ENCODE results near the gene AP1G2. TPM values are rescaled to one million over a fixed set of nuclear protein-coding genes. Genes with fewer than 3 reads are reported as not detected.

The AP1G2 gene
- total RNA-seq, 1 donor from 2014 or later = 373 TPM

GRCh38 chr14:23603103-23603502 lies 35.5 kb upstream of the AP1G2 start:
- intact Hi-C loops (cut with micrococcal nuclease) = no loop called here
- ChIA-PET CTCF (no interaction called here), POLR2A (no interaction called here)
- Mint-ChIP-seq H3K4me3 (no peak overlapping the region), H3K36me3 (ENCODE audit: low read depth) (no peaks in the 10 kb centered on the region), H3K9me3 (peaks cover 3% of the 10 kb centered on the region), H3K4me1 (no peaks in the 10 kb centered on the region), H3K27me3 (peaks cover 9% of the 10 kb centered on the region), H3K27ac (no peak overlapping the region)
- DNase-seq (no peak), ATAC-seq (ENCODE audit: low read depth) (no peak)
- no peak for TF ChIP-seq CTCF (IDR thresholded peaks at IDR 0.05)

GRCh38 chr14:23602181-23603095 lies 34.8 kb upstream of the AP1G2 start:
- TF ChIP-seq CTCF (IDR thresholded peaks at IDR 0.05) = no peak
- POLR2A ChIA-PET = no interaction called here
- no peaks in the 10 kb centered on the region for H3K4me1 Mint-ChIP-seq
- H3K4me3 Mint-ChIP-seq = no peak overlapping the region
- DNase-seq (no peak), ATAC-seq (ENCODE audit: low read depth) (no peak)
- peaks cover 3% of the 10 kb centered on the region for H3K9me3 Mint-ChIP-seq
- no peak overlapping the region for H3K27ac Mint-ChIP-seq
- H3K36me3 Mint-ChIP-seq (ENCODE audit: low read depth) = no peaks in the 10 kb centered on the region
- H3K27me3 Mint-ChIP-seq = peaks cover 9% of the 10 kb centered on the region
- CTCF ChIA-PET = no interaction called here
- intact Hi-C loops (cut with micrococcal nuclease) = no loop called here

GRCh38 chr14:23601845-23602180 lies 34.2 kb upstream of the AP1G2 start:
- peaks cover 3% of the 10 kb centered on the region for H3K9me3 Mint-ChIP-seq
- no peak for ATAC-seq (ENCODE audit: low read depth)

GRCh38 chr14:23601424-23601823 lies 33.8 kb upstream of the AP1G2 start:
- no peaks in the 10 kb centered on the region for H3K36me3 Mint-ChIP-seq (ENCODE audit: low read depth)
- peaks cover 14% of the 10 kb centered on the region for H3K27me3 Mint-ChIP-seq
- intact Hi-C loops (cut with micrococcal nuclease) = no loop called here
- peaks cover 3% of the 10 kb centered on the region for H3K9me3 Mint-ChIP-seq
- POLR2A ChIA-PET = no interaction called here
- no peak overlapping the region for H3K4me3 Mint-ChIP-seq
- H3K4me1 Mint-ChIP-seq = no peaks in the 10 kb centered on the region
- no peak for DNase-seq
- no peak for TF ChIP-seq CTCF (IDR thresholded peaks at IDR 0.05)
- H3K27ac Mint-ChIP-seq = no peak overlapping the region
- CTCF ChIA-PET = interaction anchor here (0.9 kb wide), 1 partner anchor 31 kb away, joined by 4 read pairs; no protein-coding TSS in a partner anchor
- no peak for ATAC-seq (ENCODE audit: low read depth)

More at GRCh38 chr14:23601845-23602180, 34.2 kb upstream of the AP1G2 start:
- Mint-ChIP-seq H3K4me1 (no peaks in the 10 kb centered on the region), H3K27ac (no peak overlapping the region), H3K27me3 (peaks cover 13% of the 10 kb centered on the region), H3K36me3 (ENCODE audit: low read depth) (no peaks in the 10 kb centered on the region), H3K4me3 (no peak overlapping the region)
- ChIA-PET CTCF (no interaction called here), POLR2A (no interaction called here)
- intact Hi-C loops (cut with micrococcal nuclease) = no loop called here
- no peak for DNase-seq
- no peak for TF ChIP-seq CTCF (IDR thresholded peaks at IDR 0.05)

- Mint-ChIP-seq H3K27me3 (peaks cover 13% of the 10 kb centered on the region), H3K9me3 (peaks cover 3% of the 10 kb centered on the region), H3K36me3 (ENCODE audit: low read depth) (no peaks in the 10 kb centered on the region), H3K4me1 (no peaks in the 10 kb centered on the region), H3K4me3 (no peak overlapping the region), H3K27ac (no peak overlapping the region)
- DNase-seq = no peak
- POLR2A ChIA-PET = no interaction called here
- no peak for ATAC-seq (ENCODE audit: low read depth)
- intact Hi-C loops (cut with micrococcal nuclease) = no loop called here
- no peak for TF ChIP-seq CTCF (IDR thresholded peaks at IDR 0.05)
- CTCF ChIA-PET = interaction anchor here (0.9 kb wide), 1 partner anchor 32 kb away, joined by 4 read pairs; no protein-coding TSS in a partner anchor
Measured at GRCh38 chr14:23600806-23601205, 33.2 kb upstream of the AP1G2 start.
